ENCODE results near the gene PTPRN2. TPM values are rescaled to one million over a fixed set of nuclear protein-coding genes. Genes with fewer than 3 reads are reported as not detected.

PTPRN2 gene
- total and polyA plus RNA-seq, 7 donors, result 0.47 to 0.82 (median 0.51) TPM

DNA sequence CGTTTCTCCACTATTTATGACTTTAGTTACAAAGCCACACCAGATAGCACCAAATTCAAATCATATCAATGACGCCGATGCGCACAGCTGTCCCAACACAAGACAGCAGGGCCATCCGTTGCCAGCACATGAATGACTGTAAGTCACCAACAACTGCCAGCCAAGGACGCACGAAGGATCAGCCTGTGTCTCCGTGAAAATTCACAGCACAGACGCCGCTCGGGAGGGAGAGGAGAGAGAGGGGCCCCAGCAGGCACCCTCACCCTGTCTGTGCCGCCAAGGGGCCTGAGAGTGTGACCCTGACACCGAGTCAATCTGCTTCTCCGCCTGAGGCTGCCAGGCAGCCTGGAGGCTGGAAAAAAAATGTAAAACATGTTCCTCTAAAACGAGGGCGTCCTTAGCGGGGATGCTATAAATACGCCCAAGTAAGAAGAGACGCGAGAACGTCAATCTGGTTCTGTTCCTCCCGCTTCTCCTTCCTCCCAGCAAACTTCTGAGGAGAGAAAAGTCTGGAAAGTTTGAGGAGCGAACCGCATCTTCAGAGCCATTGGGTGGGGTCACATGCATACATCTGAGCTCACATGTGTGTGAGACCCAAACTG is 111.2 kb downstream of the PTPRN2 start:
- no peak overlapping the region for H3K27ac ChIP-seq
- TF ChIP-seq, protein P1, sequence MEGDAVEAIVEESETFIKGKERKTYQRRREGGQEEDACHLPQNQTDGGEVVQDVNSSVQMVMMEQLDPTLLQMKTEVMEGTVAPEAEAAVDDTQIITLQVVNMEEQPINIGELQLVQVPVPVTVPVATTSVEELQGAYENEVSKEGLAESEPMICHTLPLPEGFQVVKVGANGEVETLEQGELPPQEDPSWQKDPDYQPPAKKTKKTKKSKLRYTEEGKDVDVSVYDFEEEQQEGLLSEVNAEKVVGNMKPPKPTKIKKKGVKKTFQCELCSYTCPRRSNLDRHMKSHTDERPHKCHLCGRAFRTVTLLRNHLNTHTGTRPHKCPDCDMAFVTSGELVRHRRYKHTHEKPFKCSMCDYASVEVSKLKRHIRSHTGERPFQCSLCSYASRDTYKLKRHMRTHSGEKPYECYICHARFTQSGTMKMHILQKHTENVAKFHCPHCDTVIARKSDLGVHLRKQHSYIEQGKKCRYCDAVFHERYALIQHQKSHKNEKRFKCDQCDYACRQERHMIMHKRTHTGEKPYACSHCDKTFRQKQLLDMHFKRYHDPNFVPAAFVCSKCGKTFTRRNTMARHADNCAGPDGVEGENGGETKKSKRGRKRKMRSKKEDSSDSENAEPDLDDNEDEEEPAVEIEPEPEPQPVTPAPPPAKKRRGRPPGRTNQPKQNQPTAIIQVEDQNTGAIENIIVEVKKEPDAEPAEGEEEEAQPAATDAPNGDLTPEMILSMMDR (IDR thresholded peaks at IDR 0.05), result no peak
- H3K9me3 ChIP-seq, result no peaks in the 10 kb centered on the region
- no peaks in the 10 kb centered on the region for H3K4me1 ChIP-seq
- WGBS, 3 donors, result 47 to 51% (median 49%) methylated on average over 24 of the region's 24 CpGs
- no peak for ATAC-seq
- H3K4me3 ChIP-seq, result no peak overlapping the region
- DNase-seq, result no peak
- H3K27me3 ChIP-seq (ENCODE audit: insufficient read depth in 3 of 3, low read length in 2 of 3), result peaks cover 0 to 5% (median 0%) of the 10 kb centered on the region in 3 donors
- intact Hi-C loops (cut with DNase I), result no loop called here
- H3K36me3 ChIP-seq (ENCODE audit: insufficient read depth in 1 of 2, low read depth in 1 of 2), result no peaks in the 10 kb centered on the region

DNA sequence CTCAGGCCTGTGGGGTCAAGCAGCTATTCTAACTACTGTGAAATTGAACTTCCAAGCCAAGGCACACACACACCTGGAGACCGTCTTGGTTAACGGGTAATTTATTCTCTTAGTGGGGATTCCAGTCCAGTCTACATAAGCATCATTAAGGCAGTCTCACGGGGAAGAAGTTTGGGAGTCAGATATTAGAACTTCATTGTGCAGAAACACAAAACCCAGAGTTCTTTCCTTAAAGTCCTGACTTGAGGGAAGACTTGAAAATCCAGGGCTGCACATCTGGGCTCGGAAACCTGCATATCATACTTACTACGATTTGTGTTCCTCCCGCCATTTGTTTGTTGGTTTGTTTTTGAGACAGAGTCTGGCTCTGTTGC is 112.0 kb downstream of the PTPRN2 start:
- intact Hi-C loops (cut with DNase I), result no loop called here
- Histone ChIP-seq H3K4me3 (no peak overlapping the region), H3K9me3 (no peaks in the 10 kb centered on the region), H3K27me3 (ENCODE audit: insufficient read depth in 3 of 3, low read length in 2 of 3) (peaks cover 0 to 5% (median 0%) of the 10 kb centered on the region in 3 donors), H3K27ac (no peak overlapping the region), H3K4me1 (no peaks in the 10 kb centered on the region), H3K36me3 (ENCODE audit: insufficient read depth in 1 of 2, low read depth in 1 of 2) (no peaks in the 10 kb centered on the region)
- TF ChIP-seq, protein P1 (IDR thresholded peaks at IDR 0.05), result no peak
- DNase-seq (no peak), ATAC-seq (no peak)
- 67 to 82% (median 73%) methylated on average over 6 of the region's 6 CpGs for WGBS, 3 donors

DNA sequence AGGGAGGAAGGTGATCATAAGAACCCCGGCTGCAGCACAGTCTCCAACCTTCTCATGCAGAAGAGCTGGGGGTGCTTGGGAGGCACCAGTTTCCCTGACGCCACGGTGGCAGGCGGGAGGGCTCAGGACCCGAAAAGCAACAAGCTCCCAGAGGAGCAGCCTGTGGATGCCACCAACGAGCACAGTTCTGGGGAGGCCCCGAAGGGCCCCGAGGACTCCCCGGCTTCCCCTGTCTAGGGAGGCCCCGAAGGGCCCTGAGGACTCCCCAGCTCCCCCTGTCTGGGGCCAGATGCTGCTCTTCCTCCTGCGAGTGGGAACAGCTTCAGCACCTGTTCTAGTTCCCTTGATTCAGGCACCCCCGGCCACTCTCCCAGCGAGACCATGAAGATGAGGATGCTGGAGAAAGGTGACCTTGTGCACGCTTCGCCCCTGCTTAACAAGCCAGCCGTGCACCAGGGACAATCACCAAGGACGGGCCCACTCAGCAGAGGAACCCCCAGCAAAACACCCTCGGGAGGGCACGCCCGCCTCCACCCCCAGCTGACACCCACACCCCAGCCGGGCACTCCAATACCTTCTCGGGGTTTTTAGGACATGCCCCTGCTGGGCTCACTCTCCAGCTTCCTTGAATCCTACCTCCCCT is 112.5 kb downstream of the PTPRN2 start:
- ATAC-seq, result no peak
- Histone ChIP-seq H3K4me1 (no peaks in the 10 kb centered on the region), H3K36me3 (ENCODE audit: insufficient read depth in 1 of 2, low read depth in 1 of 2) (no peaks in the 10 kb centered on the region), H3K9me3 (no peaks in the 10 kb centered on the region), H3K27ac (no peak overlapping the region), H3K4me3 (no peak overlapping the region), H3K27me3 (ENCODE audit: insufficient read depth in 3 of 3, low read length in 2 of 3) (peaks cover 0 to 5% (median 0%) of the 10 kb centered on the region in 3 donors)
- intact Hi-C loops (cut with DNase I), result no loop called here
- TF ChIP-seq, protein P1 (IDR thresholded peaks at IDR 0.05), result no peak
- 86 to 90% (median 88%) methylated on average over 21 to 22 of the region's 22 CpGs for WGBS, 3 donors
- no peak for DNase-seq

DNA sequence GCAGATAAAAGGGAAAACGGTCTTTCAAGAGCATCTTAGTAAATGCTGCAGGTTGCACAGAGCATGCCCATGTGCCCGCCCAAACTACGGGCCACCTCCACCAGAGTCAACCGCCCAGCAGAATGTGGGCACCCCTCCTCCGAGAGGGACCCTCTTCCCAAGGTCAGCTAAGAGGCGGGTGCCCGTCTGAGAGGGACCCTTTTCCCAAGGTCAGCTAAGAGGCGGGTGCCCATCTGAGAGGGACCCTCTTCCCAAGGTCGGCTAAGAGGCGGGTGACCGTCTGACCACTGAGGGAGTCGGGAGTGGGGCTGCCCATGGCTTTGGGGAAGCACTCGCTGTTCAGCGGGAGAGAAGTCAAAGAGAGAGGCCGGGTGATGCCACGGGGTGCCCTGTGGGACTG is 113.1 kb downstream of the PTPRN2 start:
- ATAC-seq (no peak), DNase-seq (no peak)
- TF ChIP-seq, protein P1 (IDR thresholded peaks at IDR 0.05), result no peak
- H3K27me3 ChIP-seq (ENCODE audit: insufficient read depth in 3 of 3, low read length in 2 of 3), result peaks cover 0 to 5% (median 0%) of the 10 kb centered on the region in 3 donors
- H3K9me3 ChIP-seq, result no peaks in the 10 kb centered on the region
- no peak overlapping the region for H3K4me3 ChIP-seq
- H3K27ac ChIP-seq, result no peak overlapping the region
- no peaks in the 10 kb centered on the region for H3K4me1 ChIP-seq
- no peaks in the 10 kb centered on the region for H3K36me3 ChIP-seq (ENCODE audit: insufficient read depth in 1 of 2, low read depth in 1 of 2)
- intact Hi-C loops (cut with DNase I), result no loop called here
- WGBS, 3 donors, result 80 to 90% (median 83%) methylated on average over 16 of the region's 16 CpGs

All from psoas muscle (tissue), 8 donors.